Aorta (tissue), 5 donors: Measurements from ENCODE around the gene PEX13. TPM values are rescaled to one million over a fixed set of nuclear protein-coding genes. Genes with fewer than 3 reads are reported as not detected.
"Not testable (repeated sequence)": the region's sequence is repeated elsewhere in the genome, so short reads cannot be mapped to it uniquely, and the experiment has no call there.

Source experiments
- ATAC-seq: fragments of 200-7000 bp; cut with Tn5 transposase; one replicate; pipeline ENCODE4 v1.9.1; 2022; ENCODE audit warnings: moderate library complexity; ENCODE audit not compliant: low FRiP score
- DNase-seq, 2 donors: peaks; one replicate each; pipeline ENCODE4 v3.0.0-alpha.2; 2020
- H3K27ac ChIP-seq, 2 donors: one replicate each; pipeline ENCODE4 v1.5.1; 2013; ENCODE audit warnings: low read length in 2 of 2, mild to moderate bottlenecking in 2 of 2, moderate library complexity in 2 of 2, control low read depth in 1 of 2, inconsistent platforms in 1 of 2, low read depth in 1 of 2
- H3K27me3 ChIP-seq, 2 donors: one replicate each; pipeline ENCODE4 v1.6.1; 2013; ENCODE audit warnings: control low read depth in 1 of 2, low read length in 1 of 2, mild to moderate bottlenecking in 1 of 2, moderate library complexity in 1 of 2; ENCODE audit not compliant: insufficient read depth in 2 of 2, control insufficient read depth in 1 of 2
- H3K36me3 ChIP-seq, 2 donors: one replicate each; pipeline ENCODE4 v1.6.1; 2013; ENCODE audit warnings: control low read depth in 1 of 2, low read length in 1 of 2, mild to moderate bottlenecking in 1 of 2; ENCODE audit not compliant: insufficient read depth in 2 of 2, control insufficient read depth in 1 of 2
- H3K4me1 ChIP-seq, 2 donors: one replicate each; pipeline ENCODE4 v1.6.1; 2013; ENCODE audit warnings: low read length in 2 of 2, control low read depth in 1 of 2, mild to moderate bottlenecking in 1 of 2, moderate library complexity in 1 of 2; ENCODE audit not compliant: insufficient read depth in 2 of 2, control insufficient read depth in 1 of 2
- H3K4me3 ChIP-seq, 2 donors: one replicate each; pipeline ENCODE4 v1.5.1; 2013; ENCODE audit warnings: low read length in 2 of 2, control low read depth in 1 of 2, mild to moderate bottlenecking in 1 of 2
- H3K9me3 ChIP-seq: one replicate; pipeline ENCODE4 v1.6.1; 2013; ENCODE audit warnings: mild to moderate bottlenecking, low read length; ENCODE audit not compliant: control insufficient read depth
- WGBS, 2 donors: extraction: QIAGEN DNeasy Blood & Tissue Kit; methylation state at CpG; one replicate each; pipeline ENCODE4 v1.1.7; 2013; 5-methylcytosine and 5-hydroxymethylcytosine counted together
- intact Hi-C, 2 donors: fragments of 100-400 bp; cut with DNase I; formaldehyde crosslinking; loops; one replicate each; pipeline versions ENCODE4 v1.14.2 to v1.15.0; 2022
- polyA plus RNA-seq, 2 donors: library from polyadenylated mRNA; stranded (reverse); fragments of 200-250 nt; gene quantifications; one replicate each; pipeline ENCODE4 v1.2.3, GENCODE V29; 2013
- total RNA-seq, 2 donors: library from RNA; stranded (reverse); fragmentation: NEBNext Ultra II Directional; extraction: Animal tissue kit (Norgen Biotek cat#: 25700); gene quantifications; one replicate each; pipeline ENCODE4 v1.2.1, GENCODE V29; 2021
- donor health status: healthy with polysubstance abuse.
- donor health status: Bipolar disorder and iron deficiency.
- donor health status: DM: no; HTN: no; CAD: no.
- donor health status: DM: no; HTN: no; CAD: no.
- donor health status: DM: yes; HTN: yes; CAD: no.

The PEX13 gene
- total and polyA plus RNA-seq, 4 donors = 6.5 to 20.7 (median 13.2) TPM

DNA sequence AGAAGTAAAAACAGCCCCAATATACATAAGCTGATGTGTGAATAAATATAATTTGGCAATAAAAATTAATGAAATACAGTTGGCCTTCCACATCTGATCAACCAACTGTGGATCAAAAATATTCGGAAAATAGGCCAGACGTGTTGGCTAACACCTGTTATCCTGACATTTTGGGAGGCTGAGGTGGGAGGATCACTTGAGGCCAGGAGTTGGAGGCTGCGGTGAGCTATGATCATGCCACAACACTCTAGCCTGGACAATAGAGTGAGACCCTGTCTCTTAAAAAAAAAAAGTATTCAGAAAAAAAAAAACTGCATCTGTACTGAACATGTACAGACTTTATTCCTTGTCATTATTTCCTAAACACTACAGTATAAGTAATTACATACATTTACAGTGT lies 12.0 kb downstream of the PEX13 start:
- 96 to 97% methylated on average over 3 of the region's 3 CpGs for WGBS, 2 donors
- no peak overlapping the region for H3K27ac ChIP-seq
- peaks cover 2 to 7% of the 10 kb centered on the region in 2 donors for H3K36me3 ChIP-seq
- H3K27me3 ChIP-seq = no peaks in the 10 kb centered on the region
- DNase-seq (no peak), ATAC-seq (no peak)
- H3K9me3 ChIP-seq = no peaks in the 10 kb centered on the region
- H3K4me3 ChIP-seq = no peak overlapping the region
- no peaks in the 10 kb centered on the region for H3K4me1 ChIP-seq
- intact Hi-C loops = no loop called here

- peaks cover 2 to 11% of the 10 kb centered on the region in 2 donors for H3K36me3 ChIP-seq
- H3K4me3 ChIP-seq, H3K4me1 ChIP-seq, DNase-seq, H3K27me3 ChIP-seq, H3K9me3 ChIP-seq, H3K27ac ChIP-seq, ATAC-seq, intact Hi-C loops: not testable (repeated sequence)
- 97 to 98% methylated on average over 9 of the region's 9 CpGs for WGBS, 2 donors
Observed at GRCh38 chr2:61034592-61034991, 17.1 kb downstream of the PEX13 start.

GRCh38 chr2:61036643-61037042 lies 19.1 kb downstream of the PEX13 start:
- DNase-seq, H3K27me3 ChIP-seq, ATAC-seq, H3K36me3 ChIP-seq, H3K9me3 ChIP-seq, intact Hi-C loops, H3K27ac ChIP-seq, H3K4me1 ChIP-seq, H3K4me3 ChIP-seq: not testable (repeated sequence)
- WGBS, 2 donors = 97 to 100% methylated on average over 2 of the region's 2 CpGs

- DNase-seq (no peak), ATAC-seq (no peak)
- intact Hi-C loops = no loop called here
- H3K36me3 ChIP-seq = no peaks in the 10 kb centered on the region
- H3K4me3 ChIP-seq = no peak overlapping the region
- H3K27me3 ChIP-seq = no peaks in the 10 kb centered on the region
- WGBS, 2 donors = 63% methylated on average over 3 of the region's 3 CpGs
- H3K4me1 ChIP-seq = peaks cover 0 to 5% of the 10 kb centered on the region in 2 donors
- H3K27ac ChIP-seq = no peak overlapping the region
- H3K9me3 ChIP-seq = no peaks in the 10 kb centered on the region
Observed at GRCh38 chr2:61042807-61043206, 25.3 kb downstream of the PEX13 start.

DNA sequence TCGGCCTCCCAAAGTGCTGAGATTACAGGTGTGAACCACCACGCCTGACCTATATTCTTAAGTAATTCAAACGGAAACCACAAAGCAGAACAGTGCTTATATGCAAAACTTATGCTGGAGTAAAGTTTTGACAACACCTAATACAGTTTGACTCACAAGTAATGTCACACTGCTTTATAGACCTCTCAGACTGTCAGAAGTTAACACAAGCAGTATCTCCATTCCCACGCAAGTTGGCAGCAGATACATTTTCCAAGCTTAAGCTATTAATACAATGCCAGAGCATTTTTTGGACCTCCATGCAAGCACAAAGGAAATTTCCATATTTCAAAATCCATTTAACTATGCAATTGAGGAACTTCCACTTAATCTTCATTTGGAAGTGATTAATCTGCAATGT lies 27.1 kb downstream of the PEX13 start:
- ATAC-seq = peak; percentile 50
- Histone ChIP-seq H3K27me3 (no peaks in the 10 kb centered on the region), H3K36me3 (peaks cover 0 to 3% of the 10 kb centered on the region in 2 donors), H3K9me3 (no peaks in the 10 kb centered on the region), H3K4me3 (no peak overlapping the region), H3K4me1 (peaks cover 0 to 5% of the 10 kb centered on the region in 2 donors), H3K27ac (no peak overlapping the region)
- no peak for DNase-seq
- intact Hi-C loops = no loop called here
- WGBS, 2 donors = 56 to 60% methylated on average over 4 of the region's 4 CpGs

DNA sequence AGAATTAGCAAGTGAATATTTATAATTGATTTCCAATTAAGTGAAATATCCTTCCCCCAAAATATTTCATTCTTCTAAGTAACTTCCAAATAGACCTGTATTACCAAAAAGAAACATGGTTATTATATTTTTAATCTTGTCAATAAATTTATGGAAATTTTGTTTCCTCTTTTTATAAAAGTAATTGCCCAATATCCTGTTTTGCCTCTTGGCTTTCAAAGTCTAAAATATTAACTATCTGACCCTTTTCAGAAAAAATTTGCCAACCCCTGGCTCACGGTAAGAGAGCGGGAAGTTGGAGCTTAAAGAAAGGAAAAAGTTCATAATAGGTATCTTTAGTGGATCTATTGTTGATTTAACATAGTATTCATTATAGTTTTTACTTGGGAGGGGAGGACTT lies 27.7 kb downstream of the PEX13 start:
- 48 to 54% methylated on average over 2 of the region's 2 CpGs for WGBS, 2 donors

DNA sequence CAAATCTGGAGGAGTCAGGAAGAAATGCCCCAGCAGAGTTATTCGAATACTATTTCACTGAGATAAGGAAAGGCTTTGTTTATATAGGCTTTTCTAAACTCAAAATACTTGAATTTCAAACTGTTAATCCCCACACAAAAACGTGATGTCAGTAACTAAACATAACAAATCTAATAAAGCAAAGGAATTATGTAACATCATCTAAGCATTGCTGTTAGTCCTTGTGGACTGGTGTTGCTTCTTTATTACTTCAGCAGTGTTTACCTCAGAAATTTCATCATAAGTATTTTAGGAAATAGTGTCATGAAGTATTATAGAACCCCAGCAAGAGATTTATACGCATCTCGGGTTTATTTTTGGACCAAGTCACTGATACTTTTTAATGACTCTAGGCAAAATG lies 28.5 kb downstream of the PEX13 start:
- no peak overlapping the region for H3K27ac ChIP-seq
- H3K36me3 ChIP-seq = peaks cover 0 to 3% of the 10 kb centered on the region in 2 donors

More for the DNA sequence above, 27.7 kb downstream of the PEX13 start:
- ATAC-seq (no peak), DNase-seq (no peak)
- Histone ChIP-seq H3K27ac (no peak overlapping the region), H3K4me3 (no peak overlapping the region), H3K9me3 (no peaks in the 10 kb centered on the region), H3K27me3 (no peaks in the 10 kb centered on the region), H3K4me1 (peaks cover 0 to 5% of the 10 kb centered on the region in 2 donors), H3K36me3 (peaks cover 0 to 3% of the 10 kb centered on the region in 2 donors)
- intact Hi-C loops = no loop called here

DNA sequence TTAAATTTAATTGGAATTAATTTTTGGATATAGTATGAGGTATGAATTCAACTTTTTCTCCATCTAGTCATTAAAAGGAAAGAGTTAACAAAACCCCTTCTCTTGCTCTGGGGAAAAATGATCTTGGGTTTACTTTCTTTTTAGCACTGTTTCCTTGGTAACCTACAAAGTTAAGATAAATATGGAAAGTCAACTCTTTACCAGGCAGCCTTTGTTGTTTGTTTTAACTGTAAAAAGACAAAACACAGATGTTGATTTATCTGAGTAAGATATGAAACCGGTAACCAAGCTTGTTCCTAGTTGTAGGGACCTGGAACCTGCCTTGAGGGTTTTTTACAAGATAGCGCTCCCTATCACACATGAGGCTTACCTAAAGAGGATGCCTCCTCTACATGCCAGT lies 38.0 kb downstream of the PEX13 start:
- H3K36me3 ChIP-seq = no peaks in the 10 kb centered on the region
- intact Hi-C loops = no loop called here
- no peak for DNase-seq
- H3K9me3 ChIP-seq = no peaks in the 10 kb centered on the region
- no peak overlapping the region for H3K4me3 ChIP-seq
- H3K27ac ChIP-seq = no peak overlapping the region
- ATAC-seq = no peak
- 14 to 17% methylated on average over 2 of the region's 2 CpGs for WGBS, 2 donors
- no peaks in the 10 kb centered on the region for H3K27me3 ChIP-seq
- H3K4me1 ChIP-seq = no peaks in the 10 kb centered on the region

More for the DNA sequence above, 28.5 kb downstream of the PEX13 start:
- WGBS, 2 donors = 3 to 8% methylated on average over 4 of the region's 4 CpGs
- H3K9me3 ChIP-seq = no peaks in the 10 kb centered on the region
- DNase-seq = no peak
- intact Hi-C loops = no loop called here
- no peak overlapping the region for H3K4me3 ChIP-seq
- ATAC-seq = peak; percentile 46
- peaks cover 0 to 5% of the 10 kb centered on the region in 2 donors for H3K4me1 ChIP-seq
- H3K27me3 ChIP-seq = no peaks in the 10 kb centered on the region

DNA sequence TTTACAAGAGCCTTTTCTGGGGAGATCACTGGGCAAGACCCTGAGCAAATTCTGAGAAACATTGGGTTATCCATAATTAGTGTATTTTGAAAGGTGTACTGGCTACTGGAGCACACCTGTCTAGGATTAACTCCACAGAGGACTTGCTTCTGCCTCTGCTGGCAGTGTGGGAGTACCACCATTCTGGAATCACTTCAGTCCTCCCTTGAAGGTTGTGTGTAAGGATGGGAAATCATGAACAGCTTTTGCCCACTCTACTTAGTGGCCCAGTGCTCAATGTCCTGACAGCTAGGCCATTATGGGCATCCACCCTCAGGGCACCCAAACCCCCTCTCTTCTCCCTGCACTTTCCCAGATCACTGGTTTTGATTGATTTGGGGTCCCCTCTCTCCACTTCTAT lies 40.0 kb downstream of the PEX13 start:
- Histone ChIP-seq H3K9me3 (no peaks in the 10 kb centered on the region), H3K36me3 (no peaks in the 10 kb centered on the region), H3K4me3 (no peak overlapping the region), H3K27ac (no peak overlapping the region), H3K4me1 (no peaks in the 10 kb centered on the region), H3K27me3 (no peaks in the 10 kb centered on the region)
- intact Hi-C loops = no loop called here
- DNase-seq (no peak), ATAC-seq (no peak)
